OCI-LY7 (cell line): ENCODE measurements around the gene DUS1L.

Experiments
- CTCF ChIP-seq: fragments of 200-600 bp; sonication (generic); conservative IDR thresholded peaks from 2 replicates; pipeline ENCODE4 v1.5.1; 2014; ENCODE audit warnings: mild to moderate bottlenecking, antibody characterized with exemption, low read length, moderate library complexity, mixed read lengths
- EZH2phosphoT487 ChIP-seq: fragments of 200-600 bp; sonication (generic); IDR thresholded peaks from 2 replicates; pipeline ENCODE4 v1.6.1; 2018; ENCODE audit warnings: low read depth, borderline replicate concordance, mild to moderate bottlenecking, mixed run types, antibody characterized with exemption, low read length, moderate library complexity, mixed read lengths

GRCh38 chr17:82045936-82046484, 19.6 kb downstream of the DUS1L start:
- TF ChIP-seq CTCF, result no peak
- TF ChIP-seq EZH2phosphoT487, result no peak
